T-helper 2 cell (primary cell): ENCODE measurements around the gene TMEM178A.
A peak's percentile ranks its signal among the peaks of the same experiment; 100 is the strongest.
"Not testable (repeated sequence)": the region's sequence is repeated elsewhere in the genome, so short reads cannot be mapped to it uniquely, and the experiment has no call there.

Experiments used
- DNase-seq, 5 experiments: peaks; one replicate each; pipeline versions ENCODE4 v3.0.0 to v3.0.0-alpha.2; 2012 to 2022
- total RNA-seq, 2 donors: gene quantifications; one replicate each; lab custom pipeline; 2026; lab: John Stamatoyannopoulos, UW

The TMEM178A gene
- 0.31 to 0.40 reads per million in 2 donors for total RNA-seq

DNA sequence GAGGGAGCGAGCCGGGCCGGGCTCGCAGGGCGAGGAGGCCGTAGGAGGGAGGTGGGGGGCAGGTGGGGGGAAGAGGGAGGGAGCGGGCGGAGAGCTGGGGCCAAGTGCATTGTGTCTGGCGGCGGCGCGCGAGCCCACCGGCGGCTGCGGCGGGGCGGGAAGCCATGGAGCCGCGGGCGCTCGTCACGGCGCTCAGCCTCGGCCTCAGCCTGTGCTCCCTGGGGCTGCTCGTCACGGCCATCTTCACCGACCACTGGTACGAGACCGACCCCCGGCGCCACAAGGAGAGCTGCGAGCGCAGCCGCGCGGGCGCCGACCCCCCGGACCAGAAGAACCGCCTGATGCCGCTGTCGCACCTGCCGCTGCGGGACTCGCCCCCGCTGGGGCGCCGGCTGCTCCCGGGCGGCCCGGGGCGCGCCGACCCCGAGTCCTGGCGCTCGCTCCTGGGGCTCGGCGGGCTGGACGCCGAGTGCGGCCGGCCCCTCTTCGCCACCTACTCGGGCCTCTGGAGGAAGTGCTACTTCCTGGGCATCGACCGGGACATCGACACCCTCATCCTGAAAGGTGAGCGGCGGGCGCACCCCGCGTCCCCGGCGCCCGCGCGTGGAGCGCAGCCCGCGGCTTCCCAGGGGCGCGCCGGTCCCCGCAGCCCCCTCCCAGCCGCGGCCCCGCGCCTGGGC is at the start of gene TMEM178A:
Gene TMEM178A, plus strand, starts transcription at position 107 of the 680 bp plus-strand sequence. Its CDS starts 58 bp downstream, at position 165.
- DNase-seq: peak in 1 of 5 experiments; percentile 14

DNA sequence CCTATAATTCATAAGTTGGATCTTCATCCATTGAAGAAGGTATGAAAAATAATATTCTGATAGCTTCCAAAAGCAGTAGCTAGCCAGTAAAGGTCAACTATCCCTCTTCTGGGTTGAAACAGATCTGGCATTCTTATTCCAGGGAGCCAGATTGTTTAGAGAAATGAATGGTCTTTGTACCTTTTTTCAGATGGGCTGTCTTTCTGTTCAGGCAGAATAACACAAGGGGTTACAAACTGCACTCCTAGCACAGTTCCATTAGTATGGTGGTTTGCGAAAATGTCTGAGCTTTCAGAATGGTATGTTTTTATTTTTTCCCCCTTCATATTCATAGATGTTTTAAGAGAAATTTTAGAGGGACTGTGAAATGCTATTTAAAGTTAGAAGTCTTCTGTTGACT is 47.5 kb upstream of the TMEM178A start:
- no peak for DNase-seq

GRCh38 chr2:39618736-39619135 is 47.0 kb upstream of the TMEM178A start:
- no peak for DNase-seq

DNA sequence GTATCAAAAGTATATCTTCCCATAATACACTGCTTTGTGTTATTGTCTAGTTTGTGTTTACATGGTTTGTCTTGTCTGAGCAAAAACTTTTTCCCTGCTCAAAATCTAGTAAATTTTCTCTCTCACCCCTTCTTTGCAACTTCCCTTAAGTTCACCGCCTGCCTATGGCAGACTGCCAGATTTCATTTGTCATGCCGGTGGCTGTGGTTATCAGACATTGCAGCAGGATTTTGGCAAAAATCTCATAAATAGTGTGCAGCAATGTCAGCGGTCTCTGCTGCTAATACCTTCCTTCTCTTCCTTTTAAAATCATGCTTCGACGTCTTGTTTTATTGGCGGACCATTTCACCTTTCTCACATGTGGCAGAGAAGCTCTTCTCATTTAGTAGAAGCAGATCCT is 45.6 kb upstream of the TMEM178A start:
- peak in 1 of 5 experiments; percentile 33 for DNase-seq

- DNase-seq: no peak
These were observed 44.1 kb upstream of the TMEM178A start for GRCh38 chr2:39621596-39621995.

DNA sequence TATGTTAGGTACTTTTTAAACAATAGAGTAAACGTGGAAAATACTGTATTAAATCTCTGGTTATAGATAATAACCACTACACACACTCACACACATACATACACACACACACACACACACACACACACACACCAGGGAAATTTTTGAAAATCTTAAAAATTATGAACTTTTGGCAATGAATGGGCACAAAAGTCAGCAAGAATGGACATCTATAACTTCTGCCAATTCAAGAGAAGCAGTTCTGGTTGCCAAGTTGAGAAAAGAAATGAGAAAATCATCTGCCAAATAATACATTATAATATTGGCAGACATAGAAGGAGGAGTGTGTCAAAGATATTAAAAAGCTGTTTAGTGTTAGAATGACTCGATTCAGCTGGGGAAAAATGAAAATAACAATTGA is 42.9 kb upstream of the TMEM178A start:
- DNase-seq: no peak

DNA sequence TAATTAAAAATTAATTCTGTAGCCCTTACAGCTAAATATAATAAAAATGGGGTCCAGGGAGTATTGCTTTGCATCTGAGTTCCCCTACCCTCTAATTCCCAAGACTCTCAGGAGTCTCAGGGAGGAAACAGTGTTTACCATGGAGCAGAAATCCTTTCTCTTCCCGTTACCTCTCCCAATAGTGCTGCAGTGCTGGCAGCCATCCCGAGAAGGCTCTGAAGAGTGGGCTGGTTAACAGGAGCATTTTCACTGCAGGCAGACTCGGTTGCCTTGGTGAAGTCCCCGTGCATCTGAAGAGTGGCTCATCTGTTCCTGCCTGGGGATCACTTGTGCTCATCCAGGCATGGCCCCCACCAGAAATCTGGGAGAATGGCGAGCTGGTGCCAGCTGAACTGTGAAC is 41.8 kb upstream of the TMEM178A start:
- DNase-seq: no peak

DNA sequence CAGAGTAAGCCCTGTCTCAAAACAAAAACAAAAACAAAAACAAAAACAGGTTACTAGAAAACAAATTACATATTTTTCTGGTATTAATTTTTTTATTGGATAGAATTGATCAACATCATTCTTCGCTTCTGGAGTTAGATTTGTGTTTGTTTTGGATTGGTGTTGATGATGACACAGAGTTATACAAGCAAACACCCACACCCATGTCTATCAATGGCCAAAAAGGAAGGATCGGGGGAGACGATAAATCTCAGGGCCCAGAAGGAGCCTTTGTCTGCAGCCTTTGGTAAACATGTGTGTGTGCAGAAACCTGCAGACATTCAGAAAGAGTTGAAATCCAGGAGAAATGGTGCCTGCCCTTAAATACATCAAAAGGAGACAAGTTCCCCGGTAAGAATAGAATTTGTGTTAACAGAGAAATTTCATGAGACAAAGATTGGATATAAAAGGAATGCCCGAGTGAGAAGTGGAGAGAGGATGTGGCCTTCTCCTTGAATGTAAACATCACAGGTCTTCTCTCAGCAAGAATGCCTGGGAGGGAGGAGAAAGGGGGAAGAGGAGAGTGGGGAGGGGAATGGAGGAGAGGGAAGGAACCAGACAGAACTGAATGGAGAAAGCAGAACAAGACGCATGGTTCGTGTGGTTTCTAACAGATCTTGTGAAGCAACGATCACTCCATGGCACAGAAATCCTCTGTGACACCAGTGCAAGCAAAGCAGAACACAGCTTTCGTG is 40.4 kb upstream of the TMEM178A start:
- no peak for DNase-seq

- no peak for DNase-seq
These were observed 39.8 kb upstream of the TMEM178A start for GRCh38 chr2:39625927-39626270.

- not testable (repeated sequence) for DNase-seq
These were observed 37.4 kb upstream of the TMEM178A start for GRCh38 chr2:39628346-39628745.

DNA sequence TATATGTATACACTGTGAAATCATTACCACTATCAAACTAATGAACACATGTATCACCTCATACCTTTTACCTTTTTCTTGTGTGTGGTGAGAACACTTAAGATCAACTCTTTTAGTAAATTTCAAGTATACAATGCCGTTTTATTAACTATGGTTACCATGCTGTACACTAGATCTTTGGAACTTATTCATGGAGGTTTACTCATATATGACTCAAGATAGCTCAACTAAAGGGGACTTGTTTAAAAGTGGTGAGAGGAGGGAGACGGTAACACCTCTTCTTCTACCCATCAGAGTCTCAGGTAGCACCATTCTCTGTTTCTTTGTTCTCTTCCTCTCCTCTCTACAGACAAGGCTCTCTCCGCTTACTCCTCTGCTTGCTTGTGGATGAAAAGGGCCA is 36.1 kb upstream of the TMEM178A start:
- no peak for DNase-seq

- DNase-seq: no peak
These were observed 34.5 kb upstream of the TMEM178A start for GRCh38 chr2:39631256-39631655.

- no peak for DNase-seq
These were observed 34.0 kb upstream of the TMEM178A start for GRCh38 chr2:39631718-39632117.

GRCh38 chr2:39632876-39633275 is 32.8 kb upstream of the TMEM178A start:
- no peak for DNase-seq

- DNase-seq: no peak
These were observed 29.4 kb upstream of the TMEM178A start for GRCh38 chr2:39636306-39636705.

DNA sequence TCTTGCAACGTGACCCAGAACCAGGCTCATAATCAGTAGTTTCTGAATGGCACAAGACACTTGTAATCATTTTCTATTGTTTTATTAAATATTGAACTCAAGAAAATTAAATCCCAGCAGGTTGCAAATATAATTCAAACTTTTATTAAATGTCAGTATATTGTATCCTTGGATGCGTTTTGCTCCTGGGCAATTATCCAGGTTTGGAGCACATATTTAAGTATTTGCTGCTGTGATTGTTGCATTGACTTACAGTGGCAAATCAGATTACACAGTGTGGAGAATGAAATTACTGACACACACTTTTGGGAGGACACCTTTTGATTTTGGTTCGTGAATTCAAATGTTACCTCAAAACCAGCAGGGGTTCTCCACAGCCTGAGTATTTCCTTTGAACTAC is 27.1 kb upstream of the TMEM178A start:
- DNase-seq: no peak

- DNase-seq: no peak
These were observed 25.6 kb upstream of the TMEM178A start for GRCh38 chr2:39640107-39640506.

GRCh38 chr2:39640681-39641080 is 25.0 kb upstream of the TMEM178A start:
- peak in 1 of 5 experiments; percentile 62 for DNase-seq

- no peak for DNase-seq
These were observed 24.1 kb upstream of the TMEM178A start for GRCh38 chr2:39641635-39642034.

DNA sequence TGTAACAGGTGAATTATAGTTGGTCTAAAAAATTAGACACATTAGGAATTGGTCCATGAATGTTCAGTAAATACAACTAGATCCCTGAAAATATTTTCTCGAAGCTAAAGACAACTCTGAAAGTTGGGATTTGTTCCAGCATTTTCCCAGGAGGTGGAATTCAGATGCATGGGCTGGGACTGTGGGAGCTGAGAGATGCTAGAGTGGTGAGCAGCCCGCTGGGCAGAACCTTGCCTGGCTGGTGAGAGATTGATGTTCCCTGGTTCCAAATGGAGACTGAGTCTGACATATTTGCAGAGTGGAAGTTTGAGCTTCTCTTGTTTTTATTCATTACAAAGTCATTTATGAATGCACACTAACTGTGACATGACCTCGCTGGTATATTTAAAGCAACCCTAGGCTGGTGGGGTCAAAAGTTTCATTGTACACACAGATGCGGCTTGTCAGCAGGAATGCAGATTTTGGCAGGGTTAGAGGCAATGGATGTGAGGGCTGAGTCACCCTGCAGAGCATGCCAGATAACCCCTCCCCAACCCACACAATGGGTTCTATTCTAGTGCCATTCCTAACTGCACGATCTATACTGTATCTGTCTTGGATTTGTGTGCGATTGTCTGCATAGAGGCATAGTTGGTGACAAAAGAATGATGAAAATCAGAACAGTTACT is 23.5 kb upstream of the TMEM178A start:
- DNase-seq: peak in 1 of 5 experiments; percentile 65

DNA sequence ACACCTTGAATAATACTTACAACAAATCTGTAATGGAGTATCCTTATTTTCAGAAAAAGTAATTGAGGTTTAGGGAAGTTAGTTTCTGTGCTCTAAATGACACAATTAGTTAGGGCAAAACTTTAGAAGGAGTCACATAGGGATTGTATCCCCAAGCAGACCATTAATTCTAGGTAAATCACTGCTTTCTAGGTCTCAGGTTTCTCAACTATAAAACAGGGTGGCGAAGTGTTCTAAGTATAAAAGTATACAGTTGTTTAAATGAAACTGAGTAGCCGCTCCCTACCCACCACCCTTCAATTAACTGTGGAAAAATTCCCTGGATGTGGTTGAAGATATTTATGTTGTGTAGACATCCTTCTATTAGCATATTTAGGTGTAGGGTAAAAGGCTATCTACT is 19.9 kb upstream of the TMEM178A start:
- DNase-seq: no peak

- no peak for DNase-seq
These were observed 19.4 kb upstream of the TMEM178A start for GRCh38 chr2:39646267-39646666.

GRCh38 chr2:39647104-39647765 is 18.5 kb upstream of the TMEM178A start:
- DNase-seq: no peak
